ENCODE data around the gene KCNIP1. TPM values are rescaled to one million over a fixed set of nuclear protein-coding genes. Genes with fewer than 3 reads are reported as not detected.

The KCNIP1 gene
- polyA plus RNA-seq, 2 of the 4 experiments (the other 2 are of a cell fraction) = not detected

GRCh38 chr5:170758481-170758880 is 254.7 kb downstream of the KCNIP1 start:
- TF ChIP-seq HDAC2 (IDR thresholded peaks at IDR 0.05) (no peak), EP300 (IDR thresholded peaks at IDR 0.05) (no peak)
- Histone ChIP-seq H3K9me3 (no peaks in the 10 kb centered on the region), H3K27ac (no peak overlapping the region), H3K4me3 (no peak overlapping the region), H3K4me2 (no peak overlapping the region), H3K4me1 (peaks cover 22% of the 10 kb centered on the region)
- CTCF ChIA-PET = no interaction called here
- 64% methylated on average over 3 of the region's 3 CpGs for WGBS (ENCODE audit: missing lambda C conversion rate)
- ATAC-seq (no peak), DNase-seq (ENCODE audit: low read depth in 1 of 2, low spot score in 1 of 2) (no peak), FAIRE-seq (no peak)
- POLR2A ChIA-PET = no interaction called here

GRCh38 chr5:170760113-170760512 is 256.3 kb downstream of the KCNIP1 start:
- ChIA-PET POLR2A (no interaction called here), CTCF (interaction anchor here (1.0 to 1.2 kb wide), 2 partner anchors 14 to 16 kb away, joined by 3 to 4 read pairs; no protein-coding TSS in a partner anchor)
- Histone ChIP-seq H3K4me3 (no peak overlapping the region), H3K27ac (no peak overlapping the region), H3K9me3 (no peaks in the 10 kb centered on the region), H3K4me1 (peaks cover 22% of the 10 kb centered on the region), H3K4me2 (no peak overlapping the region)
- 75% methylated on average over 9 of the region's 9 CpGs for WGBS (ENCODE audit: missing lambda C conversion rate)
- ATAC-seq = no peak
- no peak for FAIRE-seq
- TF ChIP-seq ESRRA (IDR thresholded peaks at IDR 0.05; ENCODE audit: borderline replicate concordance, low read length) (no peak), TP53 (CRISPR knock-in tag; IDR thresholded peaks at IDR 0.05) (no peak), EHF (CRISPR knock-in tag; IDR thresholded peaks at IDR 0.05) (no peak), MAFK (IDR thresholded peaks at IDR 0.05; ENCODE audit: partially characterized antibody) (no peak), RCOR1 (IDR thresholded peaks at IDR 0.05; ENCODE audit: low read depth, low read length) (no peak)
- DNase-seq (ENCODE audit: low read depth in 1 of 2, low spot score in 1 of 2) = no peak

DNA sequence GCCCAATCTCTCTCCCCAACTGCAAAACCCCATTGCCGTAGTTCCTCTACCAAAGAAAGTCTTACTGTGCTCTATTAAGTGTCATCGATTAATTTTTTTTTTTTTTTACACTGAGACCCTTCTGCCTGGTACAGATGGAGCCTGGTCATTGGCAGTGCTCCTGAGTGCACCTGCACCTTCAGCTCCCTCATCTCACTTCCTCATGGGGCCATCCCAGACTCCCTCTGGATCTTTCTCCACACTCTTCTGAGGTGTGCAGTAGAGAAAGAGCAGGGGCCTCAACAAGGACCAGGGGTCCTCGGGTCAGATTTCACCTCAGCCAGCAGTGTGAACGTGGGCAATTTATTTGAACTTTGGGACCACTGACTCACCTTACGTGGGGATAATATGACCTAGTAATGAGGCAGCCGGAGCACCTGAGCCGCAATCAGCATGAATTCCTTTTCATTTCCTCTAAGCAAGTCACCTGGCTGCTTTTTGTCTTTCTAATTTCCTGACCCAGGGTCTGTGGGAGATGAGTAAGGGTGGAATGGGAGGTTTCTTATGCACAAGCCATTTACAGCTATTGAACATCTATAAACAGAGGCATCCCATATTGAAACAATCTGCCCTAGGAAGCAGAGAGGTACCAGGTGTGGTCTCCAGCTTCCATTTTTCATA is 257.4 kb downstream of the KCNIP1 start:
- peaks cover 20% of the 10 kb centered on the region for H3K4me1 ChIP-seq
- ChIA-PET POLR2A (no interaction called here), CTCF (interaction anchor here (1.2 kb wide), 1 partner anchor 15 kb away, joined by 4 read pairs; no protein-coding TSS in a partner anchor)
- H3K9me3 ChIP-seq = no peaks in the 10 kb centered on the region
- ATAC-seq (no peak), FAIRE-seq (no peak), DNase-seq (ENCODE audit: low read depth in 1 of 2, low spot score in 1 of 2) (no peak)
- H3K4me2 ChIP-seq = no peak overlapping the region
- H3K4me3 ChIP-seq = no peak overlapping the region
- no peak for TF ChIP-seq ZC3H11A (IDR thresholded peaks at IDR 0.05)
- TF ChIP-seq HOXB5 (CRISPR knock-in tag; IDR thresholded peaks at IDR 0.05) = no peak
- no peak for TF ChIP-seq NFE2L2 (conservative IDR thresholded peaks at IDR 0.05; ENCODE audit: low read length)
- TF ChIP-seq, protein P1, sequence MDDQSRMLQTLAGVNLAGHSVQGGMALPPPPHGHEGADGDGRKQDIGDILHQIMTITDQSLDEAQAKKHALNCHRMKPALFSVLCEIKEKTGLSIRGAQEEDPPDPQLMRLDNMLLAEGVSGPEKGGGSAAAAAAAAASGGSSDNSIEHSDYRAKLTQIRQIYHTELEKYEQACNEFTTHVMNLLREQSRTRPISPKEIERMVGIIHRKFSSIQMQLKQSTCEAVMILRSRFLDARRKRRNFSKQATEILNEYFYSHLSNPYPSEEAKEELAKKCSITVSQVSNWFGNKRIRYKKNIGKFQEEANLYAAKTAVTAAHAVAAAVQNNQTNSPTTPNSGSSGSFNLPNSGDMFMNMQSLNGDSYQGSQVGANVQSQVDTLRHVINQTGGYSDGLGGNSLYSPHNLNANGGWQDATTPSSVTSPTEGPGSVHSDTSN (IDR thresholded peaks at IDR 0.05) = no peak
- TF ChIP-seq MAZ (IDR thresholded peaks at IDR 0.05; ENCODE audit: borderline replicate concordance, low read depth, low read length) = no peak
- TF ChIP-seq FOXS1 (CRISPR knock-in tag; IDR thresholded peaks at IDR 0.05) = no peak
- no peak for TF ChIP-seq CEBPB (IDR thresholded peaks at IDR 0.05)
- TF ChIP-seq, protein P2, sequence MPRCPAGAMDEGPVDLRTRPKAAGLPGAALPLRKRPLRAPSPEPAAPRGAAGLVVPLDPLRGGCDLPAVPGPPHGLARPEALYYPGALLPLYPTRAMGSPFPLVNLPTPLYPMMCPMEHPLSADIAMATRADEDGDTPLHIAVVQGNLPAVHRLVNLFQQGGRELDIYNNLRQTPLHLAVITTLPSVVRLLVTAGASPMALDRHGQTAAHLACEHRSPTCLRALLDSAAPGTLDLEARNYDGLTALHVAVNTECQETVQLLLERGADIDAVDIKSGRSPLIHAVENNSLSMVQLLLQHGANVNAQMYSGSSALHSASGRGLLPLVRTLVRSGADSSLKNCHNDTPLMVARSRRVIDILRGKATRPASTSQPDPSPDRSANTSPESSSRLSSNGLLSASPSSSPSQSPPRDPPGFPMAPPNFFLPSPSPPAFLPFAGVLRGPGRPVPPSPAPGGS (IDR thresholded peaks at IDR 0.05) = no peak
- TF ChIP-seq FOSL2 (IDR thresholded peaks at IDR 0.05) = no peak
- TF ChIP-seq FOSL2 (CRISPR knock-in tag; IDR thresholded peaks at IDR 0.05) = no peak
- TF ChIP-seq, protein P3, sequence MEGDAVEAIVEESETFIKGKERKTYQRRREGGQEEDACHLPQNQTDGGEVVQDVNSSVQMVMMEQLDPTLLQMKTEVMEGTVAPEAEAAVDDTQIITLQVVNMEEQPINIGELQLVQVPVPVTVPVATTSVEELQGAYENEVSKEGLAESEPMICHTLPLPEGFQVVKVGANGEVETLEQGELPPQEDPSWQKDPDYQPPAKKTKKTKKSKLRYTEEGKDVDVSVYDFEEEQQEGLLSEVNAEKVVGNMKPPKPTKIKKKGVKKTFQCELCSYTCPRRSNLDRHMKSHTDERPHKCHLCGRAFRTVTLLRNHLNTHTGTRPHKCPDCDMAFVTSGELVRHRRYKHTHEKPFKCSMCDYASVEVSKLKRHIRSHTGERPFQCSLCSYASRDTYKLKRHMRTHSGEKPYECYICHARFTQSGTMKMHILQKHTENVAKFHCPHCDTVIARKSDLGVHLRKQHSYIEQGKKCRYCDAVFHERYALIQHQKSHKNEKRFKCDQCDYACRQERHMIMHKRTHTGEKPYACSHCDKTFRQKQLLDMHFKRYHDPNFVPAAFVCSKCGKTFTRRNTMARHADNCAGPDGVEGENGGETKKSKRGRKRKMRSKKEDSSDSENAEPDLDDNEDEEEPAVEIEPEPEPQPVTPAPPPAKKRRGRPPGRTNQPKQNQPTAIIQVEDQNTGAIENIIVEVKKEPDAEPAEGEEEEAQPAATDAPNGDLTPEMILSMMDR (IDR thresholded peaks at IDR 0.05) = no peak
- TF ChIP-seq HMGXB4 (CRISPR knock-in tag; IDR thresholded peaks at IDR 0.05; ENCODE audit: borderline replicate concordance) = no peak
- no peak for TF ChIP-seq NR3C1 (IDR thresholded peaks at IDR 0.05)
- H3K27ac ChIP-seq = no peak overlapping the region
- WGBS (ENCODE audit: missing lambda C conversion rate) = 67% methylated on average over 7 of the region's 7 CpGs
